ENCODE results near the gene PCNA.

The PCNA gene

DNA sequence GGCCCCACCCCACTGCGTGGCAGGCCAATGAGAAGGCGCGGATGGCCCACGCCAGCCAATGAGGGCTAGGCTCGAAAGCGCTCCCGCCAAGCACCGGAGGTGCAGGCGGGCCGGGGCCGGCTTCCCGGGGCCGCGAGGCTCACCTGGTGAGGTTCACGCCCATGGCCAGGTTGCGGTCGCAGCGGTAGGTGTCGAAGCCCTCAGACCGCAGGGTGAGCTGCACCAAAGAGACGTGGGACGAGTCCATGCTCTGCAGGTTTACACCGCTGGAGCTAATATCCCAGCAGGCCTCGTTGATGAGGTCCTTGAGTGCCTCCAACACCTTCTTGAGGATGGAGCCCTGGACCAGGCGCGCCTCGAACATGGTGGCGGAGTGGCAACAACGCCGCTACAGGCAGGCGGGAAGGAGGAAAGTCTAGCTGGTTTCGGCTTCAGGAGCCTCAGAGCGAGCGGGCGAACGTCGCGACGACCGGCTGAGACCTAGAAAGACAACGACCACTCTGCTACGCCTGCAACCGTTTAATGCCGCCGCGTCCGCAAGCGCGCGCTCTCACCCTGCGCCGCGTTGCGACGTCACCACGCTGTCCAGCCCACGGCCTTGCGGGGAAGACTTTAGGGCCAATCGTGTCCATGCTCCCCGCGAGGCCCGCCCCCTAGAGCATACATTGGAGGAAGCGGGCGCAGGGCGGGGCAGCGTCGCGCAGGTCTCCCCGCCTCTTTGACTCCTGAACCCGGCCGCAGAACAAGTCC lies at the start of gene PCNA:
TSS of gene PCNA (minus strand) at position 524 of the 750 bp plus-strand sequence. CDS start at position 364, 160 bp downstream.
- CTCF ChIA-PET, result no interaction called here
- DNase-seq (ENCODE audit: low spot score), result peak; percentile 98
- TF ChIP-seq, protein P1, sequence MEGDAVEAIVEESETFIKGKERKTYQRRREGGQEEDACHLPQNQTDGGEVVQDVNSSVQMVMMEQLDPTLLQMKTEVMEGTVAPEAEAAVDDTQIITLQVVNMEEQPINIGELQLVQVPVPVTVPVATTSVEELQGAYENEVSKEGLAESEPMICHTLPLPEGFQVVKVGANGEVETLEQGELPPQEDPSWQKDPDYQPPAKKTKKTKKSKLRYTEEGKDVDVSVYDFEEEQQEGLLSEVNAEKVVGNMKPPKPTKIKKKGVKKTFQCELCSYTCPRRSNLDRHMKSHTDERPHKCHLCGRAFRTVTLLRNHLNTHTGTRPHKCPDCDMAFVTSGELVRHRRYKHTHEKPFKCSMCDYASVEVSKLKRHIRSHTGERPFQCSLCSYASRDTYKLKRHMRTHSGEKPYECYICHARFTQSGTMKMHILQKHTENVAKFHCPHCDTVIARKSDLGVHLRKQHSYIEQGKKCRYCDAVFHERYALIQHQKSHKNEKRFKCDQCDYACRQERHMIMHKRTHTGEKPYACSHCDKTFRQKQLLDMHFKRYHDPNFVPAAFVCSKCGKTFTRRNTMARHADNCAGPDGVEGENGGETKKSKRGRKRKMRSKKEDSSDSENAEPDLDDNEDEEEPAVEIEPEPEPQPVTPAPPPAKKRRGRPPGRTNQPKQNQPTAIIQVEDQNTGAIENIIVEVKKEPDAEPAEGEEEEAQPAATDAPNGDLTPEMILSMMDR (conservative IDR thresholded peaks at IDR 0.05; ENCODE audit: low read depth), result no peak
- POLR2A ChIA-PET (ENCODE audit: low non-redundant PET), result interaction anchor here (1.2 to 1.4 kb wide), 2 partner anchors 72 to 129 kb away, joined by 3 to 4 read pairs; no protein-coding TSS in a partner anchor
- H3K27ac ChIP-seq, result peak within 1 kb of the TSS; percentile 95

DNA sequence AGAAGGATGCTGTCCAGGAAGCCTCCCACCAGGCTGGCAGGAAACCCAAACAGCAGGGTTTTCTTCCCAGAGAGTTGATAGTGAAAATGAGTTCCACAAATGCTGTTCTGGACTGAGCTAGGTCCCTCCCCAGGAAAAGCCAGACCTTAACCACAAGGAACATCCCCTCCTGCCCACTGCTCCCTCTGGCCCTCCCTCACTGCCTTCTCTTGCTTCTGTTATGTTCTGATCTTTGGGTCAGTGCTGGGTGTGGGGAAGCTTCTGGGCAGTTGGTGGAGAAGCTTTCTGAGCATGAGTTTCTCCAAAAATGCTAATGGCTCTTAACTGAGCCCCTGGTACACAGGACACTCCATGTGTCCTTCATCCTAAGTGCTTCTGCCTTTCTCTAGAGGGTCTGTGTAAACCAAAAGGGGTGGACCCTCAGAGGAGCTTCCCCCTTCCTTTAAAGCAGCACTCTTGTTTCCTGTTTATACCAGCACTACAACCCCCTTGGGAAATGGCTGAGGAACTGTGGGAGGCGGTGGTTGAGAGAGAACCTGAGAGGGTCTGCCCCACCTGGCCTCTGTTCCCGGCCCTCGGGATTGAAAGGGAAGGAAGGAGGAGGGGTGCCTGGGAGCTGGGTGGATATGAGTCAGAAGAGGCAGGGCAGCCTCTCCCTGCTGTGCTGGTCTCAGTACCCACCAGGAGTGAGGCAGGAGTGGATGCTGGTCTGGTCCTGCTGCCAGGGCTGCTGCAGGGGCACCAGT lies 49.1 kb upstream of the PCNA start:
- H3K27ac ChIP-seq, result peak overlapping the region; percentile 21
- peak; percentile 74 for DNase-seq (ENCODE audit: low spot score)
- TF ChIP-seq, protein P1 (conservative IDR thresholded peaks at IDR 0.05; ENCODE audit: low read depth), result no peak
- POLR2A ChIA-PET (ENCODE audit: low non-redundant PET), result no interaction called here
- CTCF ChIA-PET, result interaction anchor here (1.0 kb wide), 1 partner anchor 42 kb away, joined by 3 read pairs; the partner anchor contains the start of gene CDS2

DNA sequence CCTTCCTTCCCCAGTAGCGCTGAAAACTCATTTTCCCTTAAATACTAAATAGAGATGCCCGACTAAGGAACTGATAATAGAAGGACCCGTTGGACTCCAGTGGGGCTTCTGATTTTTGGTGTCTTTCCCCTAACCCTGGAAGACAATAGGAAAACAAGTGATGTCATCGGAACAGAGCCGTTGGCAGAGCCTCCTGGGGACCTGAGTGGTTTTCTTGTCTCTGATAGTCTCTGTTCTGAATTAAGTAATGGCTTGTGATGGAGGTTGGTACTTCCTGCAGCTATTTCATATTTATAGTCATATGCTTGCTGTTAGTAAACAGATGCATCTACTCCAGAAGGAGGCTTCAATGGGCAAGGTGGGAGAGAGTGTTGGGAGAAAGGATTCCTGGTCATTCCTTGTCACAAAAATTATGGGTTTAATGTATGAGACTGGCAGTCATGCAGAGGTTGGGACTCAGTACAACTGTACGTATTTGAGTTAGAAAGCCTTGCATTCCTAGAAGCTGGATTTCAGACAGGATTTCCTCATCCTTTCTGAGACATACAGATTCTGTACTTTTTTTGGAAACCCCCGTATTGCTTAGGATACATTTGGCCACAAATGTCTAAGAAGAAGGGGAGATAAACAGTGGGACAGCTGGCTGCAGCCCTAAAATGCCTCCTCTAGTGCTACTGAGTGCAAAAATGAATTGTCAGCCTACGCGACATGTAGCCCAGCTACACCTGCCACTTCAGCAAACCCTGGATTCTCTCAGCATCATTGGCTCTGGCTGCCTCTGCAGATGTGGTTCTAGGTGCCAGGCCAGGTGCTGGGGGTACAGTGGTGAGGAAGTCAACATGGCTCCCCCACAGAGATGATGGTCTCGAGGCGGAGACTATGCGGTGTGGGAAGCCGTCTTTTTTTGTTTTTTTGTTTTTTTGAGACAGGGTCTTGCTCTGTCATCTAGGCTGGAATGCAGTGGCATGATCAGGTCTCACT lies 45.2 kb upstream of the PCNA start:
- ChIA-PET POLR2A (ENCODE audit: low non-redundant PET) (no interaction called here), CTCF (no interaction called here)
- no peak for DNase-seq (ENCODE audit: low spot score)
- TF ChIP-seq, protein P1 (conservative IDR thresholded peaks at IDR 0.05; ENCODE audit: low read depth), result no peak
- H3K27ac ChIP-seq, result no peak overlapping the region

DNA sequence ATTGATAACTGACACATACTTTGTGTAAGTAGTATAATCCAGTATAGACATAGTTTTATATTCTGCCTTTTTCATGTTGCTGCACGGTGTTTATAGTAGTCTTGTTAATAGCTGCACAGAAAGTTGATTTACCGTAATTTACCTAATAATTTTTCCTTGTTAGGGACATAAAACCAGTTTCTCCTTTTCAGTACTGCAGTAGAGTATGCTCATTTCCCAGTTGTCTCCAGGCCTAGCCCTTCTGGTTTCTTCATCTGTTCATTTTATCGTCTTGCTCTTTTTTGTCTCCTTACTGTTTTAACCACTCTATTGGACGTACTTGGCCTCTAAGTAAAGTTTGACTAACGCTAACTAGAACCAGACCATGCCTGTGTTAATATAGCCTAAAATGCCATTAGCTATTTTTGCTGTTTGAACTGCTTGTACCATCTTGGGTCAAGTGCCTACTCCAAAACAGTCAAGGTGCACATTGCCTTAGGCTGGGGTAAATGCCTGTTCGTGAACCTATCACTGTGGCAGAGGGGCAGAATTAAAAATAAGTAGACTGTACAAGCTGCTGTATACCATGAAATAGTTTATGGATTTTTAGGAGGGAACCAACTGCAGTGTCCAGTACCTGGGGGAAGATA lies 41.9 kb upstream of the PCNA start:
- ChIA-PET CTCF (no interaction called here), POLR2A (ENCODE audit: low non-redundant PET) (no interaction called here)
- TF ChIP-seq, protein P1 (conservative IDR thresholded peaks at IDR 0.05; ENCODE audit: low read depth), result no peak
- no peak for DNase-seq (ENCODE audit: low spot score)
- H3K27ac ChIP-seq, result no peak overlapping the region

DNA sequence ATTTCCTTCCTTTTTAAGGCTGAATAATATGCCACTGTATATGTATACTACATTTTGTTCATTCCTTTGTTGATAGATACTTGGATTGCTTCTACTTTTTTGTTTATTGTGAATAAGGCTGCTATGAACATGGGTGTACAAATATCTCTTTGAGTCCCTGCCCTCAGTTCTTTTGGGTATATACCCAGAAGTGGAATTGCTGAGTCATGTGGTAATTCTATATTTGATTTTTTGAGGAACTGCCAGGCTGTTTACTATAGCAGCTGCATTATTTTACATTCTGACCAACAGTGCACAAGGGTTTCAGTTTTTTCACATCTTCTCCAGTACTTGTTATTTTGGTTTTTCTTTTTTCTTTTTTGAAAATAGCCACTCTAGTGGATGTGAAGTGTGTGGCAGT lies 41.1 kb upstream of the PCNA start:
- DNase-seq (ENCODE audit: low spot score), result no peak
- H3K27ac ChIP-seq, result no peak overlapping the region
- ChIA-PET CTCF (no interaction called here), POLR2A (ENCODE audit: low non-redundant PET) (no interaction called here)
- TF ChIP-seq, protein P1 (conservative IDR thresholded peaks at IDR 0.05; ENCODE audit: low read depth), result no peak

Measured in RWPE1 (cell line).